Body of pancreas (tissue), 4 donors: ENCODE measurements around the gene CD81.

ENCODE experiments used
- POLR2A ChIP-seq, 3 donors: fragments of 450-650 bp; IDR thresholded peaks; one replicate each; pipeline ENCODE4 v1.6.1; 2016; ENCODE audit warnings: antibody characterized with exemption in 3 of 3, mild to moderate bottlenecking in 2 of 3
- TF ChIP-seq, protein P1 (sequence below), 7 experiments: fragments of 450-650 bp in 4 of 7; fragments of 200-600 bp in 3 of 7; sonication (generic) in 3 of 7; IDR thresholded peaks; one replicate each; pipeline ENCODE4 v1.5.1; 2016 to 2019; ENCODE audit warnings: antibody characterized with exemption in 7 of 7

GRCh38 chr11:2390091-2390724, 13.1 kb downstream of the CD81 start:
- no peak for TF ChIP-seq POLR2A (IDR thresholded peaks at IDR 0.05)
- TF ChIP-seq, protein P1, sequence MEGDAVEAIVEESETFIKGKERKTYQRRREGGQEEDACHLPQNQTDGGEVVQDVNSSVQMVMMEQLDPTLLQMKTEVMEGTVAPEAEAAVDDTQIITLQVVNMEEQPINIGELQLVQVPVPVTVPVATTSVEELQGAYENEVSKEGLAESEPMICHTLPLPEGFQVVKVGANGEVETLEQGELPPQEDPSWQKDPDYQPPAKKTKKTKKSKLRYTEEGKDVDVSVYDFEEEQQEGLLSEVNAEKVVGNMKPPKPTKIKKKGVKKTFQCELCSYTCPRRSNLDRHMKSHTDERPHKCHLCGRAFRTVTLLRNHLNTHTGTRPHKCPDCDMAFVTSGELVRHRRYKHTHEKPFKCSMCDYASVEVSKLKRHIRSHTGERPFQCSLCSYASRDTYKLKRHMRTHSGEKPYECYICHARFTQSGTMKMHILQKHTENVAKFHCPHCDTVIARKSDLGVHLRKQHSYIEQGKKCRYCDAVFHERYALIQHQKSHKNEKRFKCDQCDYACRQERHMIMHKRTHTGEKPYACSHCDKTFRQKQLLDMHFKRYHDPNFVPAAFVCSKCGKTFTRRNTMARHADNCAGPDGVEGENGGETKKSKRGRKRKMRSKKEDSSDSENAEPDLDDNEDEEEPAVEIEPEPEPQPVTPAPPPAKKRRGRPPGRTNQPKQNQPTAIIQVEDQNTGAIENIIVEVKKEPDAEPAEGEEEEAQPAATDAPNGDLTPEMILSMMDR (IDR thresholded peaks at IDR 0.05): no peak
